CD4-positive, alpha-beta T cell treated with Interleukin-15 for 1 hour (primary cell): ENCODE results near the gene PDX1.

Experiments
- DNase-seq: peaks from one replicate; pipeline ENCODE4 v3.0.0-alpha.2; 2020

Gene PDX1

DNA sequence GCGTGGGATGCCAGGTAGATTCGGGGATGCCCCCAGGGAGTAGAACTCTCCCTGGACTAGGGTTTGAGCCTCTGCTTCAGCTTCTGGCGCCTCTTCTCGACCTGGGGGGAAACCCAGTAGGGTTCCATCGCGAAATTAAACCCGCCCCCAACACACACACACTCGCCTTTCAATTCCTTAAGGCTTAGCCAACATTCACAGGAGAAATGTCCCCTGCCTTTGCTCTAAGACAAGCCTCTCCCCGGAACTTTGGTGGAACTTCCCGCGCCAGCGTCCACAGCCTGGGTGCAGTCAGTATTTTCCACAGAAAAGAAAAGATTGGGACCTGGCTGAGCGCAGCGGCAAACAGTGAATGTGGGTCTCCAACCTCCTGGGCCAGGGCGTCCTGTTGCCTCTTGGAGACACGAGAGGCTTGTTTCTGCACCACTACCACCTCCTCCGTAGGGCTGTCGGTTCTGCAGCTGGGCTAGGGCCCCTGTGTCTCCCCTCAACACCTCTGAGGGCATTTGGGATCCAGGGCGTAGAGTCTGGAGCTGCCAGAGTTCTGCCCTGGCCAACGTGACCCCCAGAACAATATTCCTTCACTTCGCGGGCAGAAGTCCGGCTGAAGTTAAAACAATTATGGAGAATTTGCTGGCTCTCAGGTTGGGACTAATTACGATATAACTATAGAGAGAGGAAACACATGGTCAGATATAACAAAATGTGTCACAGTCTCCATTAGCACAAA lies 3.2 kb downstream of the PDX1 start:
- no peak for DNase-seq

DNA sequence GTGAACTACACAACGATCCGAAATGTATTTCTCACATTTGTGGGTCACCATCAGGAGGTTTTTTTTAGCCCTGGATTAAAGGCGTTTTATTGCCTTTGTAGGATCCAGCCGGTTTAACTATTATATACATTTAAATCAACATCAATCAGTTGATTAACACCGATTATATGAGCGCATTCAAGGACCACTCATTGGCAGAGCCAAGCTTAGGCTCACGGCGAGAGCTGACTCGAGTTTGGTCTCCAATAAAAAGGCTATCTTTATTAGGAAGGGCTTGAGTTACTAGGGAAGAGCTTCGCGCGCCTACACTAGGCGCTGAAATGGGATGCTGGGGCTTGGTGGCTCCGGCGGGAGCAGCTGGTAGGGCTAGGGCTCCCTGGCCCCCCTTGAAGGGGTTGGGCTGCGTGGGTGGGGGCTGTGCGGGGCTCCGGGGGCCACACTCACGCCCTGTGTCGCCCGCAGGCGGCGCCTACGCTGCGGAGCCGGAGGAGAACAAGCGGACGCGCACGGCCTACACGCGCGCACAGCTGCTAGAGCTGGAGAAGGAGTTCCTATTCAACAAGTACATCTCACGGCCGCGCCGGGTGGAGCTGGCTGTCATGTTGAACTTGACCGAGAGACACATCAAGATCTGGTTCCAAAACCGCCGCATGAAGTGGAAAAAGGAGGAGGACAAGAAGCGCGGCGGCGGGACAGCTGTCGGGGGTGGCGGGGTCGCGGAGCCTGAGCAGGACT lies 4.2 kb downstream of the PDX1 start:
- no peak for DNase-seq

GRCh38 chr13:27924529-27925141 lies 4.8 kb downstream of the PDX1 start:
- no peak for DNase-seq

- DNase-seq = no peak
Measured at GRCh38 chr13:27925220-27925991, 5.6 kb downstream of the PDX1 start.

GRCh38 chr13:27926644-27927434 lies 7.0 kb downstream of the PDX1 start:
- DNase-seq = no peak

- no peak for DNase-seq
Measured at GRCh38 chr13:27927444-27928352, 7.9 kb downstream of the PDX1 start.

DNA sequence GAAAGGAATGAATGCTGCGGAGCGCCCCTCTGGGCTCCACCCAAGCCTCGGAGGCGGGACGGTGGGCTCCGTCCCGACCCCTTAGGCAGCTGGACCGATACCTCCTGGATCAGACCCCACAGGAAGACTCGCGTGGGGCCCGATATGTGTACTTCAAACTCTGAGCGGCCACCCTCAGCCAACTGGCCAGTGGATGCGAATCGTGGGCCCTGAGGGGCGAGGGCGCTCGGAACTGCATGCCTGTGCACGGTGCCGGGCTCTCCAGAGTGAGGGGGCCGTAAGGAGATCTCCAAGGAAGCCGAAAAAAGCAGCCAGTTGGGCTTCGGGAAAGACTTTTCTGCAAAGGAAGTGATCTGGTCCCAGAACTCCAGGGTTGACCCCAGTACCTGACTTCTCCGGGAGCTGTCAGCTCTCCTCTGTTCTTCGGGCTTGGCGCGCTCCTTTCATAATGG lies 8.6 kb downstream of the PDX1 start:
- DNase-seq = no peak

DNA sequence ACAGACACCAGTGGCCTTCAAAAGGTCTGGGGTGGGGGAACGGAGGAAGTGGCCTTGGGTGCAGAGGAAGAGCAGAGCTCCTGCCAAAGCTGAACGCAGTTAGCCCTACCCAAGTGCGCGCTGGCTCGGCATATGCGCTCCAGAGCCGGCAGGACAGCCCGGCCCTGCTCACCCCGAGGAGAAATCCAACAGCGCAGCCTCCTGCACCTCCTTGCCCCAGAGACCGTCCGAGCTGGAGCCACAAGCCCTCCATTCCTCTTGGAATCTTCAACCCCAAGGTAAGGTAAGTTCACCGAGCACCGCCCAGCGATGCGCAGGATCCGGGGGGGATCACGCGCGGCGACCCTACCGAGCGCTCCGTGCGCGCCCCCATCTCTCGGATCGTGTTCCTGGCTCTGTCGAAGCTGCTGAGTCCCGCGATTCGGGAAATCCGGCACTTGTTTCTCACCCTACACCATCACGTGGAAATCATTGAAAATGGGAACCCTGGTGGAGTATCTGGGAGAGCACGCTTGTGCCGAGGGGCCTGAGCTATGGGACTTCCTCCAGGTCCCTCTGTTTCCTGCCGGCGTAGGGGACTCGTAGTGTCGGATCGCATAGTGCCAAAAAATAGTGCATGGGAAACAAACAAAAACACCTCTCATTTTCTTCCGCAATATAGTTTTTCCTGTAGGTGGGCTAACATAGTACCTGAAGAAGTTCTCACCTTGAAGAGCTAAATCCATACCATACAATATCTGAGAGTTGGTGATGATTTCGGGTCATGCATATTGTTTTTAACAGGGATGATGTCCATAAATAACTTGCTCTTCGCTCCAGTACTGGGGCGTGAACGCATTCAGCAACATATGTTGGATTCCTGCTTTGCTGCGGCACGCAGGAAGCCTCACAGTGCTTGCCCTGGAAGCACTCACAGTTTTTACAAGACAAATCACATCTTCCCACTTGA lies 9.3 kb downstream of the PDX1 start:
- no peak for DNase-seq

DNA sequence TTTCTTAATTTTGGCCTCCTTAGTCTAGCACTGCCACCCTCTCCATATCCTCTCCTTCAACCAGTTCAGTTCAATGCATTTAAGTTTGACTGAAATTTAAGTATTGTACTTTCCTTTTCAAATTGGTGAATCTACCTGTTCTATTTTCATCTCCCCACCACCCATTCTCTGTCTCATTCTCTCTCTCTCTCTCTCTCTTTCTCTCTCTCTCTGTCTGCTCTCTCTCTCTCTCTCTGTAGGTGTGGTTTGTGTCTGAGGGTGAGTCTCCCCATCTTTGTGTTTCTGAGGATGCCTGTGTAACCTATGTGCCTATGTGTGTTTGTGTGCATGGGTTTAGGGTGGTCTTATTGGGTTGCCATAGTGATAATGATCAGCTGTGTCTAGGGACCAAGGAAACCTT lies 10.1 kb downstream of the PDX1 start:
- no peak for DNase-seq

GRCh38 chr13:27933118-27933517 lies 13.3 kb downstream of the PDX1 start:
- DNase-seq = no peak

GRCh38 chr13:27933580-27934328 lies 14.0 kb downstream of the PDX1 start:
- DNase-seq = no peak

- no peak for DNase-seq
Measured at GRCh38 chr13:27942972-27943371, 23.2 kb downstream of the PDX1 start.

DNA sequence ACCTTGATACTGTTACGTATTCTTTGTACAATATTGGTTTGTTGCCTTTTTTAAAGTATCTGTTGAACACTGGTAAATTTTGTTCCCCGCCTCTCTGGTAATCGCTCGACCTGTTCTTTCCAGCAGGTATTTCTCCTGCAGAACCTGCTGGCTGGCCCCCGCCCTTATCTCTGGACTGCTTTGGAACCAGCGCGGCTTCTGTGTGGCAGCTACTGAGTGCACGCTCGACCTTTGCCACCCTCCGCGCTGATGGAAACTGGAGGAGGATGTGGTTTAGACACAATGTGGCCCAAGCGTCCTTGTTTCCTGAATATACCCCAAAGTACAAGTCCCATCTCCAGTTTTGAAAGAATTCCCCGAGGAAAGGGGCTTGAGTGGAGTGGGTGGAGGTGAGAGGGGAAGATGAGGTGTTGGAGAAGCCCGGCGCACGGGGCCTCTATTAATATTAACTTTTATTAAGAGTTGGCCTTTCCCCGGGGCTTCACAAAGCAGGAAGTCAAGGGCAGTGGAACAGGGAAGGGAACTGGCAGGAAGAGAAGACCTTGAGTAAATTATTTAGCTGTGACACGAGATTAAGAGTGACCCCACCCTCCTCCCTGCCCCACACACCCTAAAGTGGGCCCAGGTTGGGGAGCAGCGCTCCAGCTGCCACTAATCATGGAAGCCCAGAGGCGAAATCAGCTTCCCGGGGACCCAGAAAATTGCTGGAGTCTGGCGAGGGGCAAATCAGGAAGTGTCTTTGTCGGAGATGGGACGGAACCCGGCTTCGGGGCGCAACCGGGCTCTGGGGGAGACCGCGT lies 33.3 kb downstream of the PDX1 start:
- no peak for DNase-seq

DNA sequence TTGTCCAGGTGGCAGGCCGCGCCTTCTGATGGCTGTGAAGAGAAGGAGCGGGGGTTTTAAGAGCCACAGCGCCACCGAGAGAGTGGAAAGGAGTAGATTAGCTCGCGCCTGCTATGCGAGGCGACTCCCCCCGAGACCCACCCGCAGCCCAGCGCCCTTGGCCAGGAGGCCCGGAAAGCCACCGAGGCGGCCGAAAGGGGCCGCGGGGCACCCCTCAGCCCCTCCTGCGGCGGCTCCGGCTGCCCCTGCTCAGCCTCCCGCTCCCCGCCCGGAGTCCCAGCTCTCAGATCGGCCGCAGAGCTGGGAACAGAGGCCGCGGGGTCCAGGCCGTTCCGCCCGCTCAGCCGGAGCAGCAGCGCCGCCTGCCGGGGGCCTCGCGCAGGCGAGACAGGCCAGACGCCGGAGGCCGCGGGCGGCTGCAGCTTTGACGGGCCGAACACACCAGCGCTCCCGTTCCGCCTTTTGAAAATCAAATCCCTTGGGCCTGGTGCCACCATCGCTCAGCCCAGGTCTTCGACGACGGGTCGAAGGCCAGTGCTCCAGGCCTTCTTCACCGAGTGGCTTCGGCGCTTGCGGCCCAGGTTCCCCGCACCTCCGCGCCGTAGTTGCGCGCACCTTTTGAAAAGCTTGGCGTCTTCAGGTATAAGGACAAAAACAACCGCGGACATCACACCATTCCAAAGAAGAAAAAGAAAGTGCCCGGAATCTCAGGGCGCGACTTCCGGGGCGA lies 34.0 kb downstream of the PDX1 start:
- DNase-seq = peak; percentile 42

DNA sequence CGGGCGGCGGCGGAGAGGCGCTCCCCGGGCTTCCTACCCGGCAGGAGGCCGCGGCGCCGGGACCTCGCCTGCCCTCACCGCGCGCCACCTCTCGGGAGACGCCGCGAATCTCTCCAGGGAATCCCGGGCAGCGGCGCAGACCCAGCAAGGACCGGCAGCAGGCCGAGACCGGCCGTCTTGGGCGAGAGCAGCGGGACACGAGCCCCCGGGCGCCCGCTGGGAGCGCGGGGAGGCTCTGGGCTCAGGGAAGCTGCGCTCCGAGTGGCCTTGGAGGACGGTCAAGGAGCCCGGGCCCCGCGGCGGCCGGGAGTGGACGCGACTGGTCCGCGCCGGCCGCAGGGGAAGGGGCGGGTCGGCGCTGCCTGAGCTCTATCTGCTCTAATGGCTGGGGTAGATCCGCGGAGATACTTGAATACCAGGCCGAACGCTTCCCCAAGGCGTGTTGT lies 34.6 kb downstream of the PDX1 start:
- no peak for DNase-seq

- DNase-seq = no peak
Measured at GRCh38 chr13:27955014-27955591, 35.3 kb downstream of the PDX1 start.
